H1 (cell line): Measurements from ENCODE around the gene SPDYE4. TPM values are rescaled to one million over a fixed set of nuclear protein-coding genes. Genes with fewer than 3 reads are reported as not detected.

Experiments used
- ATF2 ChIP-seq: IDR thresholded peaks from 2 replicates; pipeline ENCODE4 v1.6.1; 2012; ENCODE audit warnings: low read length, inconsistent platforms
- CTCF ChIP-seq, 3 experiments: IDR thresholded peaks; 1 replicate in 2 of 3; 2 replicates in 1 of 3; pipeline versions ENCODE4 v1.5.1 to v1.6.1; 2011; ENCODE audit warnings: low read length in 3 of 3, mild to moderate bottlenecking in 3 of 3, inconsistent platforms in 2 of 3, low read depth in 1 of 3, moderate library complexity in 1 of 3; ENCODE audit not compliant: insufficient read depth in 1 of 3; ENCODE audit errors: control extremely low read depth in 1 of 3
- PHF8 ChIP-seq: fragments of 200-600 bp; sonication (generic); conservative IDR thresholded peaks from 2 replicates; pipeline ENCODE4 v1.7.1; 2012; ENCODE audit warnings: low read depth, mild to moderate bottlenecking, inconsistent platforms, low read length, moderate library complexity
- polyA plus RNA-seq, 7 experiments: library from polyadenylated mRNA; depleted of rRNA in 3 of 7; stranded (reverse) in 5 of 7; unstranded in 2 of 7; fragments of >200 nt in 5 of 7; fragments of 200-250 nt in 2 of 7; gene quantifications; 1 replicate in 5 of 7; 2 replicates in 1 of 7; 4 replicates in 1 of 7; pipeline versions ENCODE4 v1.2.1 to v1.2.3, GENCODE V29; 2011 to 2013; ENCODE audit warnings: missing spikeins in 2 of 7, mixed read lengths in 2 of 7
- total RNA-seq: library from RNA; stranded (reverse); fragmentation: NEBNext Ultra II Directional; extraction: Animal tissue kit (Norgen Biotek cat#: 25700); gene quantifications from 2 replicates; pipeline ENCODE4 v1.2.1, GENCODE V29; 2021

SPDYE4 gene
- total and polyA plus RNA-seq, 2 of the 8 experiments (the other 6 are each of a cell fraction or from before 2014, with no cell fraction given), result not detected

GRCh38 chr17:8789743-8790142 lies 31.4 kb upstream of the SPDYE4 start (continued):
- TF ChIP-seq PHF8 (no peak), CTCF (IDR thresholded peaks at IDR 0.05; ENCODE audit: control extremely low read depth in 1 of 3, insufficient read depth in 1 of 3, low read depth in 1 of 3, low read length in 3 of 3) (no peak), ATF2 (no peak)
- TF ChIP-seq, all 59 proteins: peak for 0
